T-helper 2 cell treated with Interferon-gamma antibody and Interleukin-4, amounts not matched to agents 5 μg/mL and 100 μg/mL, for 36 hours (primary cell): Measurements from ENCODE around the gene TTLL6.
A peak's percentile ranks its signal among the peaks of the same experiment; 100 is the strongest.
"Not testable (repeated sequence)": the region's sequence is repeated elsewhere in the genome, so short reads cannot be mapped to it uniquely, and the experiment has no call there.

Source experiments
- DNase-seq: peaks from one replicate; pipeline ENCODE4 v3.0.0; 2021; ENCODE audit warnings: low spot score
- H3K27ac Mint-ChIP-seq: one replicate; pipeline ENCODE4 v1.8.0; 2021; ENCODE audit warnings: mild to moderate bottlenecking, mixed read lengths
- H3K27me3 Mint-ChIP-seq: one replicate; pipeline ENCODE4 v1.8.0; 2021; ENCODE audit warnings: low read depth, mixed read lengths
- H3K36me3 Mint-ChIP-seq: one replicate; pipeline ENCODE4 v1.8.0; 2021; ENCODE audit warnings: low read depth, mixed read lengths
- H3K4me1 Mint-ChIP-seq: one replicate; pipeline ENCODE4 v1.8.0; 2021; ENCODE audit warnings: low read depth, mixed read lengths
- H3K4me3 Mint-ChIP-seq: one replicate; pipeline ENCODE4 v1.8.0; 2022; ENCODE audit warnings: mild to moderate bottlenecking, moderate library complexity, mixed read lengths
- H3K9me3 Mint-ChIP-seq: one replicate; pipeline ENCODE4 v1.8.0; 2021; ENCODE audit warnings: mixed read lengths

TTLL6 gene

GRCh38 chr17:48831549-48831883, 14.5 kb upstream of the TTLL6 start:
- H3K4me3 Mint-ChIP-seq = peak overlapping the region; percentile 98
- H3K4me1 Mint-ChIP-seq = peaks cover 49% of the 10 kb centered on the region
- H3K27ac Mint-ChIP-seq = peak overlapping the region; percentile 99

GRCh38 chr17:48830840-48831548, 14.0 kb upstream of the TTLL6 start, which contains the start of gene CALCOCO2:
TSS of gene CALCOCO2 (plus strand) at chr17:48831035. CDS start at chr17:48841708, 10,673 bp downstream.
- Mint-ChIP-seq H3K27ac (peak within 1 kb of the TSS; percentile 99), H3K4me1 (peaks cover 43% of the 10 kb centered on the region)

More at GRCh38 chr17:48831549-48831883, 14.5 kb upstream of the TTLL6 start:
- no peak for DNase-seq
- H3K27me3 Mint-ChIP-seq = peaks cover 5% of the 10 kb centered on the region
- no peaks in the 10 kb centered on the region for H3K9me3 Mint-ChIP-seq
- H3K36me3 Mint-ChIP-seq = peaks cover 23% of the 10 kb centered on the region

DNA sequence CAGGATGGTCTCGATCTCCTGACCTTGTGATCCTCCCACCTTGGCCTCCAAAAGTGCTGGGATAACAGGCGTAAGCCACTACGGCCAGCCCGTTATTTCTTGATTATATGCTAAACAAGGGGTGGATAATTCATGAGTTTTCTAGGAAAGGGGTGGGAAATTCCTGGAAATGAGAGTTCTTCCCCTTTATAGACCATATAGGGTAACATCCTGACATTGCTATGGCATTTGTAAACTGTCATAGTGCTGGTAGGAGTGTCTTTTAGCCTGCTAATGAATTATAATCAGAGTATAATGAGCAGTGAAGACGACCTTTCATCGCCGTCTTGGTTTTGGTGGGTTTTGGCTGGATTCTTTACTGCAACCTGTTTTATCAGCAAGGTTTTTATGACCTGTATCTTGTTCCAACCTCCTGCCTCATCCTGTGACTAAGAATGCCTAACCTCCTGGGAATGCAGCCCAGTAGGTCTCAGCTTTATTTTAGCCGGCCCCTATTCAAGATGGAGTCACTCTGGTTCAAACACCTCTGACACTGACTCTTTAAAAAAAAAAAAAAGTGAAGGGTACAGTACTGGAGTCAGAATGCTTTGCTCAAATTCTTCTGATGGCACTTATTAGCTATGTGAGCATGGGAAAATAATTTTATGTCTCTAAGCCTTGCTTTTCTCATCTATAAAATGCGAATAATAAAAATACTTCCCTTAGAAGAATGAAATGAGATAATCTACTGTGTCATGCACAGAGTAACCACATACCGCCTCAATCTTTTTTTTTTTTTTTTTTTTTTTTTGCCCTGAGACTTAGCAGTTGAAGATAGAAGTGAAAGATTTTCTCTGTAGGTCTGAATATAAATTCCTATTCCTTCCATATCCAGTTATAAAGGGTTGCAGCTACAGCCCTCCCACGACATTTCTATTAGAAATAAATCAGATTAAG, 8.7 kb upstream of the TTLL6 start:
- no peak overlapping the region for H3K27ac Mint-ChIP-seq
- H3K36me3 Mint-ChIP-seq = no peaks in the 10 kb centered on the region
- H3K4me3 Mint-ChIP-seq = no peak overlapping the region
- H3K4me1 Mint-ChIP-seq = peaks cover 5% of the 10 kb centered on the region
- DNase-seq = no peak
- no peaks in the 10 kb centered on the region for H3K9me3 Mint-ChIP-seq
- peaks cover 24% of the 10 kb centered on the region for H3K27me3 Mint-ChIP-seq

More at GRCh38 chr17:48830840-48831548, 14.0 kb upstream of the TTLL6 start, which contains the start of gene CALCOCO2:
- peaks cover 5% of the 10 kb centered on the region for H3K27me3 Mint-ChIP-seq
- peak; percentile 88 for DNase-seq
- peaks cover 18% of the 10 kb centered on the region for H3K36me3 Mint-ChIP-seq
- no peaks in the 10 kb centered on the region for H3K9me3 Mint-ChIP-seq
- H3K4me3 Mint-ChIP-seq = peak within 1 kb of the TSS; percentile 98

- H3K4me3 Mint-ChIP-seq, DNase-seq, H3K36me3 Mint-ChIP-seq, H3K9me3 Mint-ChIP-seq, H3K27ac Mint-ChIP-seq, H3K4me1 Mint-ChIP-seq: not testable (repeated sequence)
- peaks cover 54% of the 10 kb centered on the region for H3K27me3 Mint-ChIP-seq
Observed at GRCh38 chr17:48820936-48821335, 3.9 kb upstream of the TTLL6 start.

GRCh38 chr17:48819466-48819865, 2.4 kb upstream of the TTLL6 start:
- Mint-ChIP-seq H3K9me3 (no peaks in the 10 kb centered on the region), H3K27ac (no peak overlapping the region), H3K36me3 (no peaks in the 10 kb centered on the region), H3K4me3 (no peak overlapping the region), H3K27me3 (peaks cover 67% of the 10 kb centered on the region), H3K4me1 (peaks cover 16% of the 10 kb centered on the region)
- DNase-seq = no peak

DNA sequence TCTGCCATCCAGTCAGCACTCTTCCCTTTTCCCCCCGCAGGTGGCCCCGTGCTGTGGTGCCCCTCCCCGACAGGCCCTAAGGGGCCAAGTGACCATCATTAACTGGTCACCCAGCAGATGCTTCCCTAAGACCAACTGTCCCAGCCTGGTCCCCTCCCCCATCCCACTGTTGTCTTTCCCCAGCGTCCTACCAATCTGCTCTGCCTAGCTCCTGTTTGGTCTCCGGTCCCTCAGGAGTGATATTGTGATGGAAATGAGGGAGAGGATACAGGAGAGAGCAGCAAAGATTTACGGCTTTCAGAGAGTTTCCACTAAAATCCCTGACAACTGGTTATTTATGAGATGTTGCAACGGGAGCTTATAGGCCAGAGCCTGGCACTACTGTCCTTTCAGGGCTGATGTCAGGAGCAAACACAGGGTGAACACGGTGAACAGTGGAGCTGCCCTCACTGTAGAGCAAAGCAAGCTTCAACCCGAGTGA, 1.4 kb upstream of the TTLL6 start:
- H3K4me3 Mint-ChIP-seq = peak overlapping the region; percentile 38
- H3K27me3 Mint-ChIP-seq = peaks cover 66% of the 10 kb centered on the region
- H3K36me3 Mint-ChIP-seq = no peaks in the 10 kb centered on the region

DNA sequence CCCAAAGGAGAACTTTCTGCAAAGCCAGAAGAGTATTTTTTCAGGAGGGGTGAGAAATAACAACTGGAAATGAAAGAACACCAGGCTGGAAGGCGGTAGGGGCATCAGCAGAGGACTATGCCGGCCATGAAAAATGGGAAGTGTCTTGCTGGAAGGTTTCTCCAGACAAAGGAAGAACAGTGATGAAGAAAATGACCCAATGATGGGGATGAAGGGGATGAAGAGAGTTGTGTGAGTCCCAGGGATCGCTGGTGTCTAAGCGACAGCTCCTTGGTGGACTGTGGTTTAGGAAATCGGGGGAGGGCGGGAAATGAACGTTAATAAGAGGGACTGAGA, 623 bp downstream of the TTLL6 start:
- H3K36me3 Mint-ChIP-seq = no peaks in the 10 kb centered on the region
- H3K4me1 Mint-ChIP-seq = peaks cover 16% of the 10 kb centered on the region
- H3K27me3 Mint-ChIP-seq = peaks cover 75% of the 10 kb centered on the region

More for the DNA sequence above, 1.4 kb upstream of the TTLL6 start:
- peaks cover 16% of the 10 kb centered on the region for H3K4me1 Mint-ChIP-seq
- no peak overlapping the region for H3K27ac Mint-ChIP-seq
- no peaks in the 10 kb centered on the region for H3K9me3 Mint-ChIP-seq
- DNase-seq = no peak

GRCh38 chr17:48815311-48815710, 1.7 kb downstream of the TTLL6 start:
- H3K4me3 Mint-ChIP-seq = no peak overlapping the region
- H3K27ac Mint-ChIP-seq = no peak overlapping the region
- H3K9me3 Mint-ChIP-seq = no peaks in the 10 kb centered on the region
- H3K27me3 Mint-ChIP-seq = peaks cover 75% of the 10 kb centered on the region
- DNase-seq = no peak
- peaks cover 16% of the 10 kb centered on the region for H3K4me1 Mint-ChIP-seq
- no peaks in the 10 kb centered on the region for H3K36me3 Mint-ChIP-seq

More for the DNA sequence above, 623 bp downstream of the TTLL6 start:
- DNase-seq = no peak
- H3K9me3 Mint-ChIP-seq = no peaks in the 10 kb centered on the region
- no peak overlapping the region for H3K27ac Mint-ChIP-seq
- peak overlapping the region; percentile 87 for H3K4me3 Mint-ChIP-seq

DNA sequence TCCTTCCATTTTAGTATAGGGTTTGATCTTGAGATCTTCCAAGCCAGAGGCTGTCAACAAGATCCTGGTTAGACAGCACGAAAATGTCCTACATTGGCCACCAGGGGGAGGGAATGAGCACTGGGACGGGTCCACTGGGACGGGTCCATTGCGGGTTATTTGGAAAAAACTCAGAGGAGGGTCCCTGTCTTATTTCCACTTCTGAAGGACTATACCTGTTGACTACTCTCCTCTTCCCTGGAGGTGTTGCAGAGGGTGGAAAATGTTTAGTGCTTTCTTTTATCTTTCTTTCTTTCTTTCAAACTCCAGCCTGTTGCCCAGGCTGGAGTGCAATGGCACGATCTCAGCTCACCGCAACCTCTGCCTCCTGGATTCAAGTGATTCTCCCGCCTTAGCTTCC, 2.5 kb downstream of the TTLL6 start:
- H3K36me3 Mint-ChIP-seq = no peaks in the 10 kb centered on the region
- no peak overlapping the region for H3K4me3 Mint-ChIP-seq
- no peak overlapping the region for H3K27ac Mint-ChIP-seq
- peaks cover 16% of the 10 kb centered on the region for H3K4me1 Mint-ChIP-seq
- no peaks in the 10 kb centered on the region for H3K9me3 Mint-ChIP-seq
- H3K27me3 Mint-ChIP-seq = peaks cover 71% of the 10 kb centered on the region
- DNase-seq = no peak

- no peak for DNase-seq
- no peak overlapping the region for H3K27ac Mint-ChIP-seq
- H3K27me3 Mint-ChIP-seq = peaks cover 54% of the 10 kb centered on the region
- peaks cover 16% of the 10 kb centered on the region for H3K4me1 Mint-ChIP-seq
- no peaks in the 10 kb centered on the region for H3K9me3 Mint-ChIP-seq
- H3K36me3 Mint-ChIP-seq = no peaks in the 10 kb centered on the region
- no peak overlapping the region for H3K4me3 Mint-ChIP-seq
Observed at GRCh38 chr17:48812001-48812400, 5.0 kb downstream of the TTLL6 start.

DNA sequence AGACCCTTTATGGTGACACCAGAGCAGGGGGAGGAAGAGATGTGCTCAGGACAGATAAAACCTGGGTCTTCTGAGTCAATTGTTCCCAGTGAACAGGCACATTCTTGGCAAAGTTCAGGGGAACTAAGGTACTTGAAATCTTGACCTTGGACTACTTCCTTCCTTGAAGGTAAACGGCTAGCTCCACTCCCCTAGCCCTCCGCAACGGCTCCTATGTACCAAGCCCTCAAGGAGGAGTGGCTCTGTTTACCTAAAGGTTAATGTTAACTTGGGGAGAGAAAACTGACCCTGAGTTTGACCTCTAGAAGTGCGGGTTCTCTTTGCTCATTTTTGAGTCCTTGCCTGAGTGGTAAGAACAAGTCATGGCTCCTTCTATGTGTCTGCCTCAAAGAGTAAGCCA, 7.8 kb downstream of the TTLL6 start:
- peaks cover 40% of the 10 kb centered on the region for H3K27me3 Mint-ChIP-seq
- no peaks in the 10 kb centered on the region for H3K36me3 Mint-ChIP-seq
- H3K9me3 Mint-ChIP-seq = no peaks in the 10 kb centered on the region
- H3K4me1 Mint-ChIP-seq = no peaks in the 10 kb centered on the region
- H3K27ac Mint-ChIP-seq = no peak overlapping the region
- no peak for DNase-seq
- H3K4me3 Mint-ChIP-seq = no peak overlapping the region

- Mint-ChIP-seq H3K27ac (no peak overlapping the region), H3K9me3 (no peaks in the 10 kb centered on the region), H3K4me1 (no peaks in the 10 kb centered on the region), H3K36me3 (no peaks in the 10 kb centered on the region), H3K4me3 (no peak overlapping the region), H3K27me3 (peaks cover 29% of the 10 kb centered on the region)
- DNase-seq = peak; percentile 33
Observed at GRCh38 chr17:48804936-48805411, 12.1 kb downstream of the TTLL6 start.

DNA sequence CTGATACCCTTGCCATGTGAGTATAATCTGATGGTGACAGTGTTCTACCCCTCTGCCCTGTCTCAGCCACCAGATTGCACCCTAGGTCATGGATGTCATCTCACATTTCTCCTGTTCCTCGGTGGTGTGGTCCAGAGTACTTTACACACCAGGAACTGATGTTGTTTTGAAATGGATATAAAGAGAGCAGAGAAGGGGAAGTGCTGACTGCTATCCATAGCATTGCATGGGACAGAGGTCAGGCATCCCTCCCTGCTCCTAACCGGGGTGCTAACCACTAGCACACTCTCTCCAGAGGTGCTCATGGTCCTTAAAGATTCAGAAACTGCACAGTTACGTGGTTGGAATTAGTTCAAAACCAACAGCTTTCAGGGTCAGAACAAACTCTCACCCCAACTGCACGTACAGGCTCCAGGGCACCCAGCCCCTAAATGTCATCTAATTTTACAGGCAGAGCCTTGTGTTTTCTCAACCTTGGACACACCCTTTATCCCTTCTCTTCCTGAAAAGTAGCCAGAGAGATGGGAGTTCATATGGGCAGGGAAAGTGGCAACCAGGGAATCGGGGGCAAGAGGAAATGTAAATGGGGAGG, 16.3 kb downstream of the TTLL6 start:
- Mint-ChIP-seq H3K9me3 (no peaks in the 10 kb centered on the region), H3K27me3 (peaks cover 42% of the 10 kb centered on the region), H3K4me3 (no peak overlapping the region), H3K36me3 (no peaks in the 10 kb centered on the region), H3K27ac (no peak overlapping the region), H3K4me1 (no peaks in the 10 kb centered on the region)
- DNase-seq = no peak
